Activated B cell treated with CpG ODN at 0.5 μM for 24 hours (primary cell): ENCODE data around the gene FOSL1. TPM values are rescaled to one million over a fixed set of nuclear protein-coding genes. Genes with fewer than 3 reads are reported as not detected.

Experiments used
- ATAC-seq: fragments of 200-7000 bp; cut with Tn5 transposase; one replicate; pipeline ENCODE4 v1.10.0; 2021; ENCODE audit warnings: low read depth, mild to moderate bottlenecking, moderate library complexity
- CTCF ChIA-PET: fragments of 350-600 bp; sonication (Branson Sonifier 250); formaldehyde crosslinking; loops from one replicate; lab custom pipeline; 2021; ENCODE audit warnings: antibody characterized with exemption; lab: Charles Lee
- POLR2A ChIA-PET: fragments of 350-600 bp; sonication (Branson Sonifier 250); formaldehyde crosslinking; loops from one replicate; lab custom pipeline; 2021; ENCODE audit warnings: antibody characterized with exemption; lab: Charles Lee
- DNase-seq: peaks from one replicate; pipeline ENCODE4 v3.0.0; 2022
- H3K27ac Mint-ChIP-seq: one replicate; pipeline ENCODE4 v1.8.0; 2020; ENCODE audit warnings: mixed read lengths
- H3K27me3 Mint-ChIP-seq: one replicate; pipeline ENCODE4 v1.8.0; 2021; ENCODE audit warnings: mixed read lengths
- H3K36me3 Mint-ChIP-seq: one replicate; pipeline ENCODE4 v1.8.0; 2021; ENCODE audit warnings: low read depth, mixed read lengths
- H3K4me1 Mint-ChIP-seq: one replicate; pipeline ENCODE4 v1.8.0; 2021; ENCODE audit warnings: mixed read lengths
- H3K4me3 Mint-ChIP-seq: one replicate; pipeline ENCODE4 v1.8.0; 2020; ENCODE audit warnings: mild to moderate bottlenecking, mixed read lengths
- H3K9me3 Mint-ChIP-seq: one replicate; pipeline ENCODE4 v1.8.0; 2020; ENCODE audit warnings: mixed read lengths
- CTCF ChIP-seq: fragments of 200-600 bp; IDR thresholded peaks from one replicate; pipeline ENCODE4 v1.8.0; 2022; ENCODE audit warnings: antibody characterized with exemption, mild to moderate bottlenecking
- intact Hi-C: fragments of 100-400 bp; cut with micrococcal nuclease; formaldehyde crosslinking; loops from one replicate; pipeline ENCODE4 v1.15.1; 2024
- total RNA-seq: library from RNA; stranded (reverse); gene quantifications from 2 replicates; pipeline ENCODE4 v1.2.3, GENCODE V29; 2022

FOSL1 gene
- total RNA-seq, 1 donor from 2014 or later, result 1.4 TPM

GRCh38 chr11:65847746-65848145, 52.4 kb downstream of the FOSL1 start:
- DNase-seq (no peak), ATAC-seq (no peak)
- no peak for TF ChIP-seq CTCF
- Mint-ChIP-seq H3K9me3 (no peaks in the 10 kb centered on the region), H3K4me3 (no peak overlapping the region), H3K27me3 (no peaks in the 10 kb centered on the region), H3K27ac (no peak overlapping the region), H3K36me3 (peaks cover 19% of the 10 kb centered on the region), H3K4me1 (peaks cover 4% of the 10 kb centered on the region)
- CTCF ChIA-PET, result no interaction called here
- intact Hi-C loops, result no loop called here
- POLR2A ChIA-PET, result interaction anchor here (0.7 to 4.2 kb wide), 4 partner anchors 12 to 602 kb away, joined by 3 to 26 read pairs (median 4); partner anchors contain the start of genes CFL1 and MUS81

- H3K27ac Mint-ChIP-seq, result no peak overlapping the region
- intact Hi-C loops, result no loop called here
- no peak for ATAC-seq
- TF ChIP-seq CTCF, result no peak
- H3K9me3 Mint-ChIP-seq, result no peaks in the 10 kb centered on the region
- DNase-seq, result no peak
- no peaks in the 10 kb centered on the region for H3K4me1 Mint-ChIP-seq
- ChIA-PET CTCF (interaction anchor here (0.6 kb wide), 1 partner anchor 73 kb away, joined by 4 read pairs; no protein-coding TSS in a partner anchor), POLR2A (interaction anchor here (0.7 kb wide), 2 partner anchors 132 to 1618 kb away, joined by 3 to 5 read pairs; no protein-coding TSS in a partner anchor)
- no peak overlapping the region for H3K4me3 Mint-ChIP-seq
- H3K36me3 Mint-ChIP-seq, result no peaks in the 10 kb centered on the region
- H3K27me3 Mint-ChIP-seq, result no peaks in the 10 kb centered on the region
These were observed 55.8 kb downstream of the FOSL1 start for GRCh38 chr11:65844231-65844872.

DNA sequence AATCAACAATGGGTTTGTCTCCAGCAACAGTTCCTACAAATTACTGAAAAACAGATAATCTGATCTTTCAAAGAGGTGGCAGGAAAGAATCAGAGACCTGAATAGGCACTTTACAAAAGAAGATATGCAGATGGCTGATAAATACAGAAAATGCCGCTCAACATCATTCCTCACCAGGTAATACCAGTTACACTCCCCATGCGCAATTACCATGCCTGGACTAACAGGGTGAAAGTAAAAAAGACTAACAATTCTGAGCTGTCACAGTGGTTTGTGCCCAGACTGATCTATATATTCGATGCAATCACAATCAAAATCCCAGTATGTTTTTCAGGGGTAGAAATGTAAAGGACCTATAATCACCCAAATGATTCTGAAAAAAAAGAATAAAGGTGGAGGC, 56.4 kb downstream of the FOSL1 start:
- intact Hi-C loops, result no loop called here
- POLR2A ChIA-PET, result interaction anchor here (0.7 to 0.8 kb wide), 3 partner anchors 8 to 1617 kb away, joined by 3 read pairs; no protein-coding TSS in a partner anchor
- H3K4me1 Mint-ChIP-seq, result no peaks in the 10 kb centered on the region

GRCh38 chr11:65842144-65842543, 58.0 kb downstream of the FOSL1 start:
- H3K9me3 Mint-ChIP-seq, result no peaks in the 10 kb centered on the region
- POLR2A ChIA-PET, result interaction anchor here (1.3 kb wide), 1 partner anchor 8 kb away, joined by 4 read pairs; the partner anchor contains the start of gene SNX32
- DNase-seq (no peak), ATAC-seq (no peak)
- no peak overlapping the region for H3K4me3 Mint-ChIP-seq
- H3K27ac Mint-ChIP-seq, result no peak overlapping the region
- intact Hi-C loops, result no loop called here
- no peaks in the 10 kb centered on the region for H3K4me1 Mint-ChIP-seq
- H3K36me3 Mint-ChIP-seq, result no peaks in the 10 kb centered on the region
- CTCF ChIA-PET, result no interaction called here
- H3K27me3 Mint-ChIP-seq, result no peaks in the 10 kb centered on the region
- no peak for TF ChIP-seq CTCF

More for the DNA sequence above, 56.4 kb downstream of the FOSL1 start:
- Mint-ChIP-seq H3K27ac (no peak overlapping the region), H3K36me3 (no peaks in the 10 kb centered on the region), H3K4me3 (no peak overlapping the region), H3K9me3 (no peaks in the 10 kb centered on the region), H3K27me3 (no peaks in the 10 kb centered on the region)
- no peak for DNase-seq
- no peak for TF ChIP-seq CTCF
- CTCF ChIA-PET, result interaction anchor here (0.6 kb wide), 1 partner anchor 72 kb away, joined by 4 read pairs; no protein-coding TSS in a partner anchor
- no peak for ATAC-seq

Other genes with a start within 250 kb of the FOSL1 start
- 110 and 119 TPM in 2 replicates for gene RELA, start 237.5 kb downstream of the FOSL1 start, total RNA-seq
- 108 and 120 TPM in 2 replicates for gene KAT5, start 188.1 kb downstream of the FOSL1 start, total RNA-seq
- 85.3 and 91.4 TPM in 2 replicates for gene RNASEH2C, start 179.6 kb downstream of the FOSL1 start, total RNA-seq
- gene AP5B1, start 119.4 kb downstream of the FOSL1 start, total RNA-seq, result 17.4 and 20.9 TPM in 2 replicates
- 0.09 and 0.29 TPM in 2 replicates for gene OVOL1, start 113.3 kb downstream of the FOSL1 start, total RNA-seq
- 0.37 and 1.0 TPM in 2 replicates for gene SNX32, start 66.4 kb downstream of the FOSL1 start, total RNA-seq
- 1,079 and 1,089 TPM in 2 replicates for gene CFL1, start 42.2 kb downstream of the FOSL1 start, total RNA-seq
- gene MUS81, start 40.0 kb downstream of the FOSL1 start, total RNA-seq, result 73.8 and 83.1 TPM in 2 replicates
- 3.8 and 6.3 TPM in 2 replicates for gene EFEMP2, start 27.6 kb downstream of the FOSL1 start, total RNA-seq
- 0.59 and 0.93 TPM in 2 replicates for gene CTSW, start 20.6 kb downstream of the FOSL1 start, total RNA-seq
- gene FIBP, start 11.9 kb downstream of the FOSL1 start, total RNA-seq, result 74.5 and 76.5 TPM in 2 replicates
- gene CCDC85B, start 9.7 kb downstream of the FOSL1 start, total RNA-seq, result 21.6 and 23.4 TPM in 2 replicates
- gene C11orf68, start 18.7 kb upstream of the FOSL1 start, total RNA-seq, result 28.9 and 31.7 TPM in 2 replicates
- 64.7 and 75.8 TPM in 2 replicates for gene DRAP1, start 19.0 kb upstream of the FOSL1 start, total RNA-seq
- gene TSGA10IP, start 45.1 kb upstream of the FOSL1 start, total RNA-seq, result not detected in 2 replicates
- gene SART1, start 61.3 kb upstream of the FOSL1 start, total RNA-seq, result 86.6 and 92.3 TPM in 2 replicates
- gene EIF1AD, start 101.8 kb upstream of the FOSL1 start, total RNA-seq, result 50.7 and 58.9 TPM in 2 replicates
- 220 and 228 TPM in 2 replicates for gene BANF1, start 102.1 kb upstream of the FOSL1 start, total RNA-seq
- not detected in 2 replicates for gene CST6, start 111.6 kb upstream of the FOSL1 start, total RNA-seq
- gene CATSPER1, start 126.1 kb upstream of the FOSL1 start, total RNA-seq, result not detected in 2 replicates
- gene GAL3ST3, start 148.8 kb upstream of the FOSL1 start, total RNA-seq, result not detected in 2 replicates
- 198 and 219 TPM in 2 replicates for gene SF3B2, start 152.0 kb upstream of the FOSL1 start, total RNA-seq
- 118 and 121 TPM in 2 replicates for gene PACS1, start 169.9 kb upstream of the FOSL1 start, total RNA-seq